ENCODE measurements around the gene RAN. TPM values are rescaled to one million over a fixed set of nuclear protein-coding genes. Genes with fewer than 3 reads are reported as not detected.
A peak's percentile ranks its signal among the peaks of the same experiment; 100 is the strongest.

The RAN gene
- total and polyA plus RNA-seq, 5 donors from 2014 or later: 298 to 837 (median 688) TPM

GRCh38 chr12:130831246-130831645, 40.6 kb upstream of the RAN start:
- Histone ChIP-seq H3K27ac (ENCODE audit: insufficient read depth, low read length, poor library complexity, severe bottlenecking) (no peak overlapping the region), H3K36me3 (ENCODE audit: control insufficient read depth, insufficient read depth, low read length) (no peaks in the 10 kb centered on the region), H3K4me1 (ENCODE audit: control insufficient read depth, insufficient read depth, low read length, poor library complexity, severe bottlenecking) (peaks cover 4% of the 10 kb centered on the region), H3K27me3 (ENCODE audit: control insufficient read depth, insufficient read depth, low read length) (no peaks in the 10 kb centered on the region), H3K4me3 (ENCODE audit: low read depth, low read length) (no peak overlapping the region), H3K9me3 (ENCODE audit: control insufficient read depth in 2 of 2, low read length in 2 of 2) (no peaks in the 10 kb centered on the region)
- Mint-ChIP-seq H3K9me3 (no peaks in the 10 kb centered on the region), H3K27ac (no peak overlapping the region), H3K4me3 (no peak overlapping the region), H3K27me3 (no peaks in the 10 kb centered on the region), H3K36me3 (peaks cover 3% of the 10 kb centered on the region), H3K4me1 (peaks cover 8 to 43% (median 27%) of the 10 kb centered on the region in 4 donors)
- DNase-seq (no peak), ATAC-seq (ENCODE audit: low read depth in 2 of 2) (no peak)

- H3K27ac Mint-ChIP-seq: no peak overlapping the region
- no peaks in the 10 kb centered on the region for H3K27me3 Mint-ChIP-seq
- H3K4me1 Mint-ChIP-seq: peaks cover 14 to 50% (median 32%) of the 10 kb centered on the region in 4 donors
- H3K9me3 ChIP-seq (ENCODE audit: control insufficient read depth in 2 of 2, low read length in 2 of 2): no peaks in the 10 kb centered on the region
- ATAC-seq (ENCODE audit: low read depth in 2 of 2) (no peak), DNase-seq (no peak)
- no peaks in the 10 kb centered on the region for H3K36me3 ChIP-seq (ENCODE audit: control insufficient read depth, insufficient read depth, low read length)
- no peaks in the 10 kb centered on the region for H3K9me3 Mint-ChIP-seq
- H3K36me3 Mint-ChIP-seq: peaks cover 3% of the 10 kb centered on the region
- no peaks in the 10 kb centered on the region for H3K27me3 ChIP-seq (ENCODE audit: control insufficient read depth, insufficient read depth, low read length)
- H3K4me3 ChIP-seq (ENCODE audit: low read depth, low read length): no peak overlapping the region
- peaks cover 4% of the 10 kb centered on the region for H3K4me1 ChIP-seq (ENCODE audit: control insufficient read depth, insufficient read depth, low read length, poor library complexity, severe bottlenecking)
- no peak overlapping the region for H3K4me3 Mint-ChIP-seq
- H3K27ac ChIP-seq (ENCODE audit: insufficient read depth, low read length, poor library complexity, severe bottlenecking): no peak overlapping the region
Measured at GRCh38 chr12:130831876-130832405, 39.9 kb upstream of the RAN start.

GRCh38 chr12:130832561-130833209, 39.2 kb upstream of the RAN start:
- Mint-ChIP-seq H3K27ac (peak overlapping the region in 2 of 3 donors; percentile 21 to 88), H3K27me3 (no peaks in the 10 kb centered on the region), H3K4me1 (peaks cover 14 to 52% (median 35%) of the 10 kb centered on the region in 4 donors), H3K9me3 (no peaks in the 10 kb centered on the region), H3K4me3 (no peak overlapping the region), H3K36me3 (peaks cover 3% of the 10 kb centered on the region)
- Histone ChIP-seq H3K27me3 (ENCODE audit: control insufficient read depth, insufficient read depth, low read length) (no peaks in the 10 kb centered on the region), H3K4me1 (ENCODE audit: control insufficient read depth, insufficient read depth, low read length, poor library complexity, severe bottlenecking) (peaks cover 4% of the 10 kb centered on the region), H3K9me3 (ENCODE audit: control insufficient read depth in 2 of 2, low read length in 2 of 2) (no peaks in the 10 kb centered on the region), H3K4me3 (ENCODE audit: low read depth, low read length) (no peak overlapping the region), H3K27ac (ENCODE audit: insufficient read depth, low read length, poor library complexity, severe bottlenecking) (no peak overlapping the region), H3K36me3 (ENCODE audit: control insufficient read depth, insufficient read depth, low read length) (no peaks in the 10 kb centered on the region)
- DNase-seq (no peak), ATAC-seq (ENCODE audit: low read depth in 2 of 2) (no peak)

- no peak overlapping the region for H3K4me3 Mint-ChIP-seq
- H3K36me3 Mint-ChIP-seq: peaks cover 3% of the 10 kb centered on the region
- DNase-seq (no peak), ATAC-seq (ENCODE audit: low read depth in 2 of 2) (no peak)
- no peak overlapping the region for H3K4me3 ChIP-seq (ENCODE audit: low read depth, low read length)
- no peak overlapping the region for H3K27ac Mint-ChIP-seq
- no peak overlapping the region for H3K27ac ChIP-seq (ENCODE audit: insufficient read depth, low read length, poor library complexity, severe bottlenecking)
- H3K4me1 ChIP-seq (ENCODE audit: control insufficient read depth, insufficient read depth, low read length, poor library complexity, severe bottlenecking): peaks cover 15% of the 10 kb centered on the region
- peaks cover 20 to 60% (median 44%) of the 10 kb centered on the region in 4 donors for H3K4me1 Mint-ChIP-seq
- H3K36me3 ChIP-seq (ENCODE audit: control insufficient read depth, insufficient read depth, low read length): no peaks in the 10 kb centered on the region
- H3K9me3 Mint-ChIP-seq: no peaks in the 10 kb centered on the region
- H3K27me3 ChIP-seq (ENCODE audit: control insufficient read depth, insufficient read depth, low read length): no peaks in the 10 kb centered on the region
- H3K9me3 ChIP-seq (ENCODE audit: control insufficient read depth in 2 of 2, low read length in 2 of 2): no peaks in the 10 kb centered on the region
- H3K27me3 Mint-ChIP-seq: no peaks in the 10 kb centered on the region
Measured at GRCh38 chr12:130835011-130835410, 36.9 kb upstream of the RAN start.

- Mint-ChIP-seq H3K4me1 (peaks cover 20 to 56% (median 42%) of the 10 kb centered on the region in 4 donors), H3K36me3 (peaks cover 3% of the 10 kb centered on the region), H3K4me3 (peak overlapping the region in 2 of 4 donors; percentile 26 to 42), H3K9me3 (no peaks in the 10 kb centered on the region), H3K27me3 (no peaks in the 10 kb centered on the region), H3K27ac (peak overlapping the region in 2 of 3 donors; percentile 75 to 78)
- Histone ChIP-seq H3K4me1 (ENCODE audit: control insufficient read depth, insufficient read depth, low read length, poor library complexity, severe bottlenecking) (peaks cover 15% of the 10 kb centered on the region), H3K4me3 (ENCODE audit: low read depth, low read length) (no peak overlapping the region), H3K36me3 (ENCODE audit: control insufficient read depth, insufficient read depth, low read length) (no peaks in the 10 kb centered on the region), H3K27me3 (ENCODE audit: control insufficient read depth, insufficient read depth, low read length) (no peaks in the 10 kb centered on the region), H3K9me3 (ENCODE audit: control insufficient read depth in 2 of 2, low read length in 2 of 2) (no peaks in the 10 kb centered on the region), H3K27ac (ENCODE audit: insufficient read depth, low read length, poor library complexity, severe bottlenecking) (no peak overlapping the region)
- no peak for DNase-seq
- no peak for ATAC-seq (ENCODE audit: low read depth in 2 of 2)
Measured at GRCh38 chr12:130835436-130835835, 36.4 kb upstream of the RAN start.

GRCh38 chr12:130838284-130838950, 33.4 kb upstream of the RAN start:
- Histone ChIP-seq H3K27ac (ENCODE audit: insufficient read depth, low read length, poor library complexity, severe bottlenecking) (peak overlapping the region; percentile 60), H3K4me3 (ENCODE audit: low read depth, low read length) (peak overlapping the region; percentile 54), H3K27me3 (ENCODE audit: control insufficient read depth, insufficient read depth, low read length) (no peaks in the 10 kb centered on the region), H3K9me3 (ENCODE audit: control insufficient read depth in 2 of 2, low read length in 2 of 2) (no peaks in the 10 kb centered on the region), H3K4me1 (ENCODE audit: control insufficient read depth, insufficient read depth, low read length, poor library complexity, severe bottlenecking) (peaks cover 11% of the 10 kb centered on the region), H3K36me3 (ENCODE audit: control insufficient read depth, insufficient read depth, low read length) (no peaks in the 10 kb centered on the region)
- H3K9me3 Mint-ChIP-seq: no peaks in the 10 kb centered on the region
- DNase-seq (peak in 2 of 3 donors; percentile 31 to 40), ATAC-seq (ENCODE audit: low read depth in 2 of 2) (peak; percentile 3 to 4)
- peak overlapping the region; percentile 29 to 92 (median 89) for H3K27ac Mint-ChIP-seq
- H3K36me3 Mint-ChIP-seq: peaks cover 3% of the 10 kb centered on the region
- no peaks in the 10 kb centered on the region for H3K27me3 Mint-ChIP-seq
- H3K4me3 Mint-ChIP-seq: peak overlapping the region; percentile 86 to 95 (median 90)
- H3K4me1 Mint-ChIP-seq: peaks cover 12 to 47% (median 27%) of the 10 kb centered on the region in 4 donors

GRCh38 chr12:130838951-130839769, 32.7 kb upstream of the RAN start, which contains the start of gene STX2:
STX2 (minus strand) TSS chr12:130839250; CDS start chr12:130839099, 151 bp downstream.
- Histone ChIP-seq H3K36me3 (ENCODE audit: control insufficient read depth, insufficient read depth, low read length) (no peaks in the 10 kb centered on the region), H3K27me3 (ENCODE audit: control insufficient read depth, insufficient read depth, low read length) (no peaks in the 10 kb centered on the region), H3K27ac (ENCODE audit: insufficient read depth, low read length, poor library complexity, severe bottlenecking) (peak within 1 kb of the TSS; percentile 74), H3K4me3 (ENCODE audit: low read depth, low read length) (peak within 1 kb of the TSS; percentile 89), H3K4me1 (ENCODE audit: control insufficient read depth, insufficient read depth, low read length, poor library complexity, severe bottlenecking) (peaks cover 11% of the 10 kb centered on the region), H3K9me3 (ENCODE audit: control insufficient read depth in 2 of 2, low read length in 2 of 2) (no peaks in the 10 kb centered on the region)
- peaks cover 12 to 42% (median 25%) of the 10 kb centered on the region in 4 donors for H3K4me1 Mint-ChIP-seq
- H3K36me3 Mint-ChIP-seq: peaks cover 3% of the 10 kb centered on the region
- H3K27ac Mint-ChIP-seq: peak within 1 kb of the TSS; percentile 88 to 94 (median 91)
- peak; percentile 90 to 91 for ATAC-seq (ENCODE audit: low read depth in 2 of 2)
- no peaks in the 10 kb centered on the region for H3K9me3 Mint-ChIP-seq
- DNase-seq: peak; percentile 80 to 90 (median 86)
- no peaks in the 10 kb centered on the region for H3K27me3 Mint-ChIP-seq
- H3K4me3 Mint-ChIP-seq: peak within 1 kb of the TSS; percentile 86 to 95 (median 90)

All from CD4-positive, CD25-positive, alpha-beta regulatory T cell (primary cell).